GM12878 (cell line): ENCODE measurements around the gene SNX32. TPM values are rescaled to one million over a fixed set of nuclear protein-coding genes. Genes with fewer than 3 reads are reported as not detected.
A peak's percentile ranks its signal among the peaks of the same experiment; 100 is the strongest.

Experiments
- BACH1 ChIP-seq: fragments of 450-650 bp; IDR thresholded peaks from 2 replicates; pipeline ENCODE4 v1.6.1; 2017; ENCODE audit warnings: mild to moderate bottlenecking, borderline replicate concordance
- BCL3 ChIP-seq: IDR thresholded peaks from 2 replicates; pipeline ENCODE4 v1.6.1; 2011; ENCODE audit warnings: borderline replicate concordance, low read depth, mild to moderate bottlenecking, moderate library complexity, low read length; ENCODE audit not compliant: insufficient read depth, poor library complexity, severe bottlenecking
- EED ChIP-seq: sonication (generic); IDR thresholded peaks from 2 replicates; pipeline ENCODE4 v1.6.1; 2016; ENCODE audit warnings: antibody characterized with exemption, low read depth
- EP300 ChIP-seq, 2 experiments: fragments of 150-350 bp in 1 of 2; IDR thresholded peaks; 2 replicates each; pipeline ENCODE4 v1.6.1; 2011 to 2012; ENCODE audit warnings: low read depth in 2 of 2, low read length in 2 of 2, borderline replicate concordance in 1 of 2, improper control_type of control experiment in 1 of 2, inconsistent platforms in 1 of 2; ENCODE audit not compliant: control insufficient read depth in 1 of 2
- ETV6 ChIP-seq, 2 experiments: fragments of 450-650 bp in 1 of 2; IDR thresholded peaks in 1 of 2; conservative IDR thresholded peaks in 1 of 2; 2 replicates each; pipeline ENCODE4 v1.6.1; 2014; ENCODE audit warnings: antibody characterized with exemption in 1 of 2, borderline replicate concordance in 1 of 2, low read depth in 1 of 2, mild to moderate bottlenecking in 1 of 2, moderate library complexity in 1 of 2
- FOXK2 ChIP-seq: fragments of 450-650 bp; IDR thresholded peaks from 2 replicates; pipeline ENCODE4 v1.6.1; 2017; ENCODE audit warnings: mild to moderate bottlenecking, moderate library complexity
- GABPA ChIP-seq: IDR thresholded peaks from 2 replicates; pipeline ENCODE4 v1.6.1; 2014; ENCODE audit warnings: antibody characterized with exemption, low read depth, mild to moderate bottlenecking, inconsistent platforms
- NR2C1 ChIP-seq: fragments of 450-650 bp; IDR thresholded peaks from 2 replicates; pipeline ENCODE4 v1.6.1; 2017; ENCODE audit warnings: antibody characterized with exemption, mild to moderate bottlenecking, moderate library complexity
- NR2F1 ChIP-seq: fragments of 450-650 bp; conservative IDR thresholded peaks from 2 replicates; pipeline ENCODE4 v1.6.1; 2017; ENCODE audit warnings: mild to moderate bottlenecking
- PKNOX1 ChIP-seq: fragments of 450-650 bp; IDR thresholded peaks from 2 replicates; pipeline ENCODE4 v1.6.1; 2016; ENCODE audit warnings: mild to moderate bottlenecking
- POLR2A ChIP-seq: IDR thresholded peaks from 2 replicates; pipeline ENCODE4 v1.6.1; 2011; ENCODE audit warnings: low read depth, mild to moderate bottlenecking, low read length
- POLR2AphosphoS5 ChIP-seq: IDR thresholded peaks from 2 replicates; pipeline ENCODE4 v1.6.1; 2011; ENCODE audit warnings: mild to moderate bottlenecking, low read length, inconsistent platforms
- POU2F2 ChIP-seq: IDR thresholded peaks from 3 replicates; pipeline ENCODE4 v1.6.1; 2011; ENCODE audit warnings: low read depth, mild to moderate bottlenecking, low read length, borderline replicate concordance
- RB1 ChIP-seq: fragments of 450-650 bp; formaldehyde crosslinking; IDR thresholded peaks from 2 replicates; pipeline ENCODE4 v1.6.1; 2017; ENCODE audit warnings: mild to moderate bottlenecking, borderline replicate concordance
- SMC3 ChIP-seq: IDR thresholded peaks from 2 replicates; pipeline ENCODE4 v1.6.1; 2011; ENCODE audit warnings: low read length, improper control_type of control experiment, borderline replicate concordance
- SPI1 ChIP-seq: IDR thresholded peaks from 2 replicates; pipeline ENCODE4 v1.6.1; 2011; ENCODE audit warnings: low read depth, mild to moderate bottlenecking, low read length, moderate library complexity, borderline replicate concordance; ENCODE audit not compliant: insufficient read depth
- SREBF1 ChIP-seq: IDR thresholded peaks from 2 replicates; pipeline ENCODE4 v1.6.1; 2012; ENCODE audit warnings: mild to moderate bottlenecking, low read length
- YBX1 ChIP-seq: fragments of 450-650 bp; IDR thresholded peaks from 2 replicates; pipeline ENCODE4 v1.6.1; 2016; ENCODE audit warnings: antibody characterized with exemption
- ZBED1 ChIP-seq: IDR thresholded peaks from 2 replicates; pipeline ENCODE4 v1.6.1; 2016; ENCODE audit warnings: borderline replicate concordance
- ZNF384 ChIP-seq: IDR thresholded peaks from 2 replicates; pipeline ENCODE4 v1.6.1; 2012; ENCODE audit warnings: low read depth, mild to moderate bottlenecking, low read length, improper control_type of control experiment, borderline replicate concordance
- ZNF592 ChIP-seq: fragments of 450-650 bp; IDR thresholded peaks from 2 replicates; pipeline ENCODE4 v1.6.1; 2017; ENCODE audit warnings: mild to moderate bottlenecking, moderate library complexity
- ZZZ3 ChIP-seq: IDR thresholded peaks from 2 replicates; pipeline ENCODE4 v1.6.1; 2011; ENCODE audit warnings: low read depth; ENCODE audit not compliant: control insufficient read depth, insufficient read length
- polyA plus RNA-seq, 11 experiments: library from polyadenylated mRNA; depleted of rRNA in 4 of 11; unstranded in 6 of 11; stranded (reverse) in 5 of 11; fragments of >200 nt; fragmentation: Nextera tagmentation in 4 of 11; fragmentation: Illumina TruSeq in 1 of 11; extraction: Ambion mirVana in 4 of 11; extraction: Trizol in 1 of 11; gene quantifications; 1 replicate in 1 of 11; 2 replicates in 10 of 11; pipeline versions ENCODE4 v1.2.1 to v1.2.3, GENCODE V29; 2011 to 2016; ENCODE audit warnings: inconsistent platforms in 2 of 11, missing spikeins in 2 of 11, low read depth in 1 of 11
- total RNA-seq, 4 experiments: library from RNA; depleted of rRNA in 3 of 4; stranded (reverse); fragments of >200 nt in 3 of 4; fragmentation: Illumina TruSeq in 1 of 4; extraction: Trizol in 1 of 4; gene quantifications; 2 replicates each; pipeline versions ENCODE4 v1.2.1 to v1.2.3, GENCODE V29; 2013 to 2021

The SNX32 gene
- total and polyA plus RNA-seq, 10 of the 15 experiments (the other 5 are each of a cell fraction or from before 2014, with no cell fraction given): 0.04 to 1.5 (median 0.11) TPM; not detected in 1

GRCh38 chr11:65894034-65894591 lies 60.4 kb downstream of the SNX32 start (continued):
- TF ChIP-seq ZBED1 (no peak), NR2F1 (peak; percentile 46; the same call in 1 of the 2 replicates), ZNF592 (no peak), FOXK2 (no peak), ETV6 (conservative IDR thresholded peaks at IDR 0.05 in 1 of 2, IDR thresholded peaks at IDR 0.05 in 1 of 2; ENCODE audit: borderline replicate concordance in 1 of 2, low read depth in 1 of 2) (no peak), GABPA (no peak), POLR2A (peak; percentile 83), ZZZ3 (no peak), BCL3 (no peak), EED (no peak), PKNOX1 (no peak; the same call in 1 of the 2 replicates), ZNF384 (no peak), POLR2AphosphoS5 (peak; percentile 71), YBX1 (no peak), EP300 (IDR thresholded peaks at IDR 0.05; ENCODE audit: borderline replicate concordance in 1 of 2, control insufficient read depth in 1 of 2, low read depth in 2 of 2, low read length in 2 of 2) (no peak), SPI1 (peak; percentile 60; the same call in 1 of the 2 replicates), POU2F2 (no peak), NR2C1 (no peak), SMC3 (no peak), BACH1 (peak; percentile 44; the same call in 1 of the 2 replicates), RB1 (no peak; the same call in 1 of the 2 replicates), SREBF1 (no peak)
